Activated CD8-positive, alpha-beta memory T cell treated with anti-CD3 and anti-CD28 coated beads, Interleukin-2, amount 50 U/mL, for 1 hour (primary cell): ENCODE measurements around the gene ADSL.

Source experiments
- DNase-seq: peaks from one replicate; pipeline ENCODE4 v3.0.0-alpha.2; 2020; ENCODE audit errors: extremely low read depth

Gene ADSL

GRCh38 chr22:40417041-40417440 lies 70.7 kb downstream of the ADSL start:
- DNase-seq = no peak

DNA sequence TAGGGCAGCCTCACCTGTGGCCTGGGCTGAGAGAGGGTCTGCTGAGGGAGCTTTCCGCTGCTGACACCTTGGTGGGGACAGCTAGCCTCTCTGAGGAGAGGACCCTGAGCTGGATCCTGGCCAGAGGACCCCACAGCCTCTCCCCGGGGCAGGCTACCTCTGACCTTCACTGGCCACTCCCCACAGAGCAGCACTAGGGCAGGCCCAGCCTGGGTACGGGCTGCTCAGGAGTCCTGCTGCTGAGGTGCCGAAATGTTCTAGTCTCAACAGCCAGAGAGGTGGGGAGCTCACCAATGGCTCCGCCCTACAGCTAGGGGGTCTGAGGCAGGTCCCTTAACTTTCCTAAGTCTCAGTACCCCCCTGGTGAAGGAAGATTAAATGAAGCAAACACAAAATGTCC lies 71.6 kb downstream of the ADSL start:
- DNase-seq = no peak

DNA sequence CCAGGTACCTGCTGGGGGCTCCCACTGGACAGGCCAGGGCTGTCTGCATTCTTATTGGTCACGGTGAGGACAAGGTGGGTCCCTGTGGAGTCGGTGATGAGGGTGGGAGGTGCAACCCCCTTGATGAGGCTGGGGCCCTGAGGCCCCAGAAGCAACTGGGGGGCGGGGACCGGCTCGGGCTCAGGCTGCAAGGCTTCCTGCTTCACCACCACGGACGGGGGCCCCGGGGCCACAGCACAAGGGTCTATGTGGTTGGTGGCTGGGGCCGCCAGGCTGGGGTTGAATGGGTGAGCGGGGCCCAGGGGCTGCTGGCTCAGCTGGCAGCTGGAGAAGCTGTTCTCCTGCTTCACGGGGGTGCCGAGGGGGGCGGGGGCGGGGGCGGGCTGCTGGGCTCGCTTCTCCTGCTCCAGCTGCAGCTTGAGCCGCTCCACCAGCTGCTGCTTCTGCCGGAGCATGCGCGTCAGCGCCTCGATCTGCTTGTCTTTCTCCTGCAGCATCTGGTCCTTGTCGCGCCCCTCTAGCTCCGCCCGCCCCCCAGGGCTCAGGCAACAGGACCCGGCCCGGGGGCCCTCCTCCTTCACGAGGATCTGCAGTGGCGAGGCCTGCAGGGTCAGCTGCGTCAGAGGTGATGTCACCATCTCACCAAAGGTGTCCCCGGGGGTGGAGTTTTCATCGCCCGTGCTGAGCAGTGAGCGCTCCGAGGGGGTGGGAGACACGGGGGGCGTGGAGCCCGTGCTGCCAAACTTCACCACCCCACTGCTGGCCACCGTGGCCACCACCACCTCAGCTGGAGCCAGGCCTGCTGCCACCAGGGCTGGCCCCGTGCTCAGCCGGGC lies 72.3 kb downstream of the ADSL start:
- peak; percentile 33 for DNase-seq

- DNase-seq = no peak
Observed at GRCh38 chr22:40419718-40420117, 73.4 kb downstream of the ADSL start.

DNA sequence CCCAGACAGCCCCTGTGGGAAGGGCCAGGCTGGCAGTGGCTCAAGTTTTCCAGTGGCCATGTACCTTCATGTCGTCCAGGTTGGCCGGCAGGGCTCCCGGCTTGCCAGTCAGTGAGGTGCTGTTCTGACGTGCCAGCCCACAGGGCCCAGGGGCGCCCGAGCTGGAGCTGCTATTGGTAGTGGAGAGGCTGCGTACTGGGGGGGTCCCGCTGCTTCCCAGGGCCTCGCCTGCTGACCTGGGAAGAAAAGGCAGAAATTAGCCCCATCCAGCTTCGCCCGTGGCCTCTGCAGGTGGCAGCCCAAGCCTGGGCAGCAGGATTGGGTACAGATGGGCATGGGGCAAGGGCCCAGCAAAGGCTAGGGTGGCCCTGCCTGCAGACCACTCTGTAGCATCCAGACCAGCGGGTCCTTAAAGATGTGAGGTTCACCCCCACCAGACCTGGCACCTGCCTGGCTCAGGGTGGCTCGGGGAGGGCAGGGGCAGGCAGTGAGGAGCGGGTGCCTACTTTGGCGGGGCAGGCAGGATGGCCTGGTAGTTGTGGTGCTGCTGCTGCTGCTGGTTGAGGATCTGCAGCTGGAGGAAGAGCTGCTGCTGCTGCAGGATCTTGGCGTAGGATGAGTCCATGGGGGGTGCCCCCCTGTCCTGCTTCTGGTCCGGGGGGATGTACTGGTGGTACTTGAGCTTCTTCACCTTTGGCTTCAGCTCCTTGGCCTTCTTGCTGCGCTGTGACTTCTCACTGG lies 74.2 kb downstream of the ADSL start:
- no peak for DNase-seq

GRCh38 chr22:40421082-40421350 lies 74.7 kb downstream of the ADSL start:
- DNase-seq = no peak

DNA sequence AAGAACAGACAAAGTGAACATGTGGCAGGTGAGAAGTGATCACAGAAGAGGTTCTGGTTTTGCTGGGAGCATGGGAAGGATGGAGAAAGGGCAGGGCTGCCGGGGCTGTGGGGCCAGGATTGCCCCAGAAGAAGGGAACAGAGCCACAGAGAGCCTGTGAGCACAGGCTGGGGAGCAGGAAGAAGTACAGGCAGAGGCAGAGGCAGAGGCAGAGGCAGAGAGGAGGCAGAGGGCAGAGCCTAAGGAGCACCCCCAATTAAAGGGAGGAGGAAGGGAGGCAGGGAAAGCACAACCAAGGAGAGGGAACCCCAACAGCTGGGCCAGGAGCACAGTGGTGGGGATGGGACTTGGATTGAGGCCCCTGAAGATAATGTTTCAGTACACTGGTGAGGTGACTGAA lies 75.6 kb downstream of the ADSL start:
- DNase-seq = no peak

GRCh38 chr22:40422558-40423309 lies 76.4 kb downstream of the ADSL start:
- no peak for DNase-seq

DNA sequence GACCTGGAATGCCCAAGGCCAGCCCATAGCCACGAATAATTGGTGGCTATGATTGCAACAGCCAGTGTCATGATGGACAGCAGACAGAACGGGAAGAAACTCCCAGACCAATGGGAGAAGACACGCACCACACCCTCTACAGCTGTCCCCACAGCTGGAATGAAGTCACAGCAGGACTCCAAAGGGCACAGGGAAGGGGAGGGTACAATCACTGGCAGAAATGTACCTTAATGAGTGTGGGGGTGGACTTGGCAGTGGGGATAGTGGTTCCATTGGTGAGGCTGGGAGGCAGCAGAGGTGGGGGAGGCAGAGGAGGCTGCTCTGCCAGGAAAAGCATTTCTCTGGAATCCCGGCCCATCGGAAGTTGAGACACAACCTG lies 77.0 kb downstream of the ADSL start:
- DNase-seq = no peak

GRCh38 chr22:40423882-40424640 lies 77.8 kb downstream of the ADSL start:
- no peak for DNase-seq

GRCh38 chr22:40425082-40425481 lies 78.8 kb downstream of the ADSL start:
- DNase-seq = no peak

DNA sequence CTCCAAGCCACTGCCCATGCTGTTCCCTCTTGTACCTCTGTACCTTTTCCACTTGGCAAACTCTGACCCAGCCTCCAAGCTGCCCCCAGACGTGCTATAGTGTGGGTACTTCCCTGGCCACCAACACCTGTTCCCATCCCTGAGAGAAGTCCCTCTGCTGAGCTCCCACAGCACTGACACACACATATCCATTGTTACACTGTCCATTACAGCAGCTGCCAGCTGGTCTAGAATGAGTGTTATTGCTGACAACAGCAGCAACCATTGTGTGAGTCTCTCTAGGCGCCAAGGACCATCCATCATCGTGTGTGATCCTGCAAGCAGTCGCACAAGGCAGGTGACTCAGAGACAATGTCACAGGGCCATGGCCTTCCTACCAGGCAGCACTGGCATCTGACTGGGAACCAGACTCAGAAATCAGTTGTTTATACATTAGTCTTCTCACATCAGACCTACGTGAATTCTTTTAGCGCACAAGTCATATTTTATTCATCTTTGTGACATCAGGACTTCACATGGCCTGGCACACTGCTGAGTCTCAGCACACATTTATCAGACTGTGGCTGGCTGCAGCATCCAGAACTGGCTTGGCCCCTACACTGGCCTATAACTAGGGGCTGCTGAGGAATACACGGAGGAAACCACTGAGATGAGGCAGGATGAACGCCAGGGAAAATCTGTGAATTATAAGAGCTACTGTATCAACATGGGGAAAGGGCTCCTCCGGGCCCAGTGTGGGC lies 80.5 kb downstream of the ADSL start:
- DNase-seq = no peak

- DNase-seq = no peak
Observed at GRCh38 chr22:40428796-40429195, 82.5 kb downstream of the ADSL start.

DNA sequence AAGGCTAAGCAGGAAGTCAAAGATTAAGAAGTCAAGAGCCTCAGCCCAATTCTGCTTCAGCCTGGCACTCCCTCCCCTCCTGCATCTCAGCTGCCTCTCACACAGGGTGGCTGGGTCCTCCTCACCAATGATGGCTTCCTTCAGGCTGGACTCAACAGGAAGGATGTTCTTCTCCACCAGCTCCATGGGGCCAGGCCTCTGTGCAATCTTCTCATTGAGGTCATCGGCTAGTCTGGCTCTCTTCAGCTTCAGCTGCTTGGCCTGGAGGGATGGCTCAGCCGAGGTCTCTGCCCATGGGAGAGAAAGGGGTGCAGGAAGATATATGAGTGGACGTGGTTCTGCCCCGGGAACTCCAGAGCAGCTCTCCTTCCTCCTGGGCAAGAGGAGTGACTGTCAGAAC lies 83.2 kb downstream of the ADSL start:
- DNase-seq = no peak

DNA sequence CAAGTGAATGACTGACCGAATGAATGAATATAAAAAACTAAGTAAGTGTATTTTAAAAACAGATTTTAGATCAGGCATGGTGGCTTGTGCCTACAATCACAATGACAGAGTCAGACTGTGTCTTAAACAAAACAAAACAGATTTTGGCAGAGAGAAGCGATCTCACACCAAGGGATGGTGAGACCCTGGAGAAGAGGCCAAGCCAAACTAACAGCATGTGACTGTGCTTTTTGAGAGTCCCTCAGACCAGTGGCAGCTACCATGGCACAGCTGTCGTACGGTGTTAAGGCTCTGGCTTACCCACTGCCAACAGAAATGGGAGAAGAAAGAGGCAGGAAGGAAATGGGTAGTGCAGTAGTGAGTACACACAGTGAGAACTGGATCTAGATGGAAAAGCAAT lies 84.7 kb downstream of the ADSL start:
- DNase-seq = no peak

DNA sequence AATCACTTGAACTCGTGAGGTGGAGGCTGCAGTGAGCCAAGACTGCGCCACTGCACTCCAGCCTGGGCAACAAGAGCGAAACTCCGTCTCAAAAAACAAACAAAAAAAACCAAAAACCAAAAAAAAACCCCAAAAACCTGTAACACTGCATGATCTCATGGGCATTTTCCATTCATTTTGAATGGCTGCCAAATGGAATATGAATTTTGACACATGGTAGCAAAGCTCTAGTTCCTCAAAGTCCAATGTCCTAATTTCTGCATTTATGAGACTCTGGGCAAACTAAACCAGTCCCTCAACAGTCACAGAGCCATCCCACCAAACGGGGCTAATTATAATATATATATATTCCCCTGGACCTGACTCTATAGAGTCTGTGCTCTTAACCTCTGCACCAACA lies 85.9 kb downstream of the ADSL start:
- no peak for DNase-seq

DNA sequence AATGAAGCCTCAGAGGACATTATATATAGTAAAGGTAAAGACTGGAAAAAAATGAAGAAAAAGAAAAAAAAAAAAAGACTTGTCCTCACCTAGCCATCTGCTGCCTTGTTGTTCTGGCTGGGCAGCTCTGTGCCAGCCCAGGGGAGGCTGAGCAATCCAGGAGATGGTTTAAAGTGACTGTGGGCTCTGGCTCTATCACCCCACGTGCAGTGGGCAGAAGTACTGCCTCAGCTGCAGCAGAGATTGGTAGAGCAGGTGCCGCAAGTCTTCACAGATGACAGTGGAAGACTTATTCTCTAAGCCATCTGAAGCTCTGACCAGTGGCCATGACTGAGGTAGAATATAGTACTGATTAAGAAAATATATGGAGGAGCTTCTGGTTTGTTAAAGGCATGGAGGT lies 86.3 kb downstream of the ADSL start:
- no peak for DNase-seq

DNA sequence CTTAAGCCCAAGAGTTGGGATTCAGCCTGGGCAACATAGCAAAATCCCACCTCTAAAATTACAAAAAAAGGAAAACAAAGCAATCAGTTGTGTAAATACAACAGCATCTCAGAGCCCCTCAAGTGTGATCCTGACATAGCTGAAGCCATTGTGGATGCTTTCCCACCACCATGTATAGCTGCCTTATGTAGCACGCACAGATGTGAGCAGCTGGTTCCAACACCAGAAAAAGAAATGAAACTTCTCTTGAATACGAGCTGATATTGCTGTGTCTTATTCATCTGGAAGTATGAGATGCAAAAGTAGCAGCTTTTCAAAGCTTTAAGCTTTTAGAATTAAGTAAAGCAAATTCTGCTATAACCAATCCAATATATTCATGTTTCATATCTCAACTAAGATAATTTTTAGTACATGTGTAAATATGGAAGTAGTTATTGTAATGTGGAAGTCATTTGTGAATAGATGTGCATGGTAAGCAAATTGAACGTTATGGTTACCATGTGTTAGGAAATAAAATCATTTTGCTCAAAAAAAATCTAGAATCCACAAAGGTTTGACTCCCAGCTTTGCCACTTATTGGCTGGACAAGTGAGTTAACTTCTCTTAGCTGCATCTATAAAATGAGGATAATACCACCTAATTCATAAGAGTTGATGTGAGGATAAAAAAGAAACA lies 87.3 kb downstream of the ADSL start:
- DNase-seq = no peak

- no peak for DNase-seq
Observed at GRCh38 chr22:40434106-40434505, 87.8 kb downstream of the ADSL start.

- DNase-seq = no peak
Observed at GRCh38 chr22:40434745-40435144, 88.4 kb downstream of the ADSL start.
